OCI-LY7 (cell line): ENCODE data around the gene VPS26B. TPM values are rescaled to one million over a fixed set of nuclear protein-coding genes. Genes with fewer than 3 reads are reported as not detected.

ENCODE experiments used
- BruUV-seq: library from RNA; stranded (reverse); fragments of 400-500 nt; replicated peaks from 2 replicates; lab custom pipeline; 2021; lab: Mats Ljungman, UMichigan
- CTCF ChIA-PET: fragments of 300-600 bp; sonication (Branson Sonifier 250); formaldehyde crosslinking; loops from one replicate; lab custom pipeline; 2022; ENCODE audit warnings: antibody characterized with exemption; ENCODE audit not compliant: unreplicated experiment; lab: Charles Lee
- POLR2A ChIA-PET: fragments of 300-600 bp; sonication (Branson Sonifier 250); formaldehyde crosslinking; loops from one replicate; lab custom pipeline; 2022; ENCODE audit warnings: antibody characterized with exemption; lab: Charles Lee
- DNase-seq: peaks from one replicate; pipeline ENCODE4 v3.0.0-alpha.2; 2015; ENCODE audit warnings: low spot score
- H2AFZ ChIP-seq: fragments of 200-600 bp; sonication (generic), shearing (Covaris generic); 2 replicates; pipeline ENCODE4 v1.6.1; 2014; ENCODE audit warnings: mild to moderate bottlenecking, antibody characterized with exemption, low read length, moderate library complexity
- H3K27ac ChIP-seq: fragments of 200-600 bp; sonication (generic); 2 replicates; pipeline ENCODE4 v1.5.1; 2014; ENCODE audit warnings: mixed run types, low read depth, mild to moderate bottlenecking, moderate library complexity, low read length, inconsistent platforms; ENCODE audit not compliant: poor library complexity, severe bottlenecking
- H3K36me3 ChIP-seq: fragments of 200-600 bp; sonication (generic); 2 replicates; pipeline ENCODE4 v1.6.1; 2014; ENCODE audit warnings: mild to moderate bottlenecking, antibody characterized with exemption, low read length, moderate library complexity, mixed read lengths; ENCODE audit not compliant: insufficient read depth
- H3K4me1 ChIP-seq: fragments of 200-600 bp; sonication (generic); 2 replicates; pipeline ENCODE4 v1.5.1; 2014; ENCODE audit warnings: mild to moderate bottlenecking, low read length; ENCODE audit not compliant: insufficient read depth, poor library complexity, severe bottlenecking
- H3K4me2 ChIP-seq: fragments of 200-600 bp; sonication (generic); 2 replicates; pipeline ENCODE4 v1.6.1; 2014; ENCODE audit warnings: mild to moderate bottlenecking, low read length
- H3K4me3 ChIP-seq: fragments of 200-600 bp; sonication (generic); 2 replicates; pipeline ENCODE4 v1.5.1; 2014; ENCODE audit warnings: mild to moderate bottlenecking, low read depth, low read length; ENCODE audit not compliant: poor library complexity, severe bottlenecking
- H3K79me2 ChIP-seq: fragments of 200-600 bp; sonication (generic); 2 replicates; pipeline ENCODE4 v1.6.1; 2016; ENCODE audit warnings: low read depth, mild to moderate bottlenecking, low read length, moderate library complexity, mixed read lengths; ENCODE audit not compliant: insufficient read depth
- H3K9me2 ChIP-seq: fragments of 200-600 bp; sonication (generic); 2 replicates; pipeline ENCODE4 v1.6.1; 2016; ENCODE audit warnings: mild to moderate bottlenecking, low read length, mixed read lengths; ENCODE audit not compliant: insufficient read depth
- H3K9me3 ChIP-seq: fragments of 200-600 bp; sonication (generic); 2 replicates; pipeline ENCODE4 v1.6.1; 2014; ENCODE audit warnings: mild to moderate bottlenecking, mixed run types, low read length, mixed read lengths
- H4K20me1 ChIP-seq: fragments of 200-600 bp; sonication (generic); 2 replicates; pipeline ENCODE4 v1.6.1; 2014; ENCODE audit warnings: mild to moderate bottlenecking, antibody characterized with exemption, low read length, moderate library complexity, mixed read lengths; ENCODE audit not compliant: insufficient read depth
- EZH2phosphoT487 ChIP-seq: fragments of 200-600 bp; sonication (generic); IDR thresholded peaks from 2 replicates; pipeline ENCODE4 v1.6.1; 2018; ENCODE audit warnings: low read depth, borderline replicate concordance, mild to moderate bottlenecking, mixed run types, antibody characterized with exemption, low read length, moderate library complexity, mixed read lengths
- intact Hi-C: fragments of 100-400 bp; cut with micrococcal nuclease; formaldehyde crosslinking; loops from one replicate; pipeline ENCODE4 v1.10.0; 2022; ENCODE audit not compliant: unreplicated experiment
- total RNA-seq, 2 experiments: library from RNA; depleted of rRNA in 1 of 2; stranded (reverse); fragments of >200 nt in 1 of 2; shearing (Covaris generic) in 1 of 2; gene quantifications; 2 replicates each; pipeline ENCODE4 v1.2.3, GENCODE V29; 2014 to 2022
- TF ChIP-seq, protein P1 (sequence below): fragments of 200-600 bp; sonication (generic); conservative IDR thresholded peaks from 2 replicates; pipeline ENCODE4 v1.5.1; 2014; ENCODE audit warnings: mild to moderate bottlenecking, antibody characterized with exemption, low read length, moderate library complexity, mixed read lengths

Gene VPS26B
- total RNA-seq, 2 experiments from 2014 or later = 24.9 to 25.1 TPM

DNA sequence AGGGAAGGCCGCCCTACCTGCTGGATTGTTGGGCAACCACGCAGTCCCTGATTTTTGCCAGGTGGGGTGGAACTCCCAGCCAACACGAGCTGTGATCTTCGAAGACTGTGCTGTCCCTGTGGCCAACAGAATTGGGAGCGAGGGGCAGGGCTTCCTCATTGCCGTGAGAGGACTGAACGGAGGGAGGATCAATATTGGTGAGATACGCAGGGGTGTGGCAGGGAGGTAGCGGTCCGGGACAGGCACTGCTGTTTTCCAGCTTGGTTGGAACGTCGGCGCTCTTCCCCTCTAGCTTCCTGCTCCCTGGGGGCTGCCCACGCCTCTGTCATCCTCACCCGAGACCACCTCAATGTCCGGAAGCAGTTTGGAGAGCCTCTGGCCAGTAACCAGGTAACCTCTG, 36.5 kb downstream of the VPS26B start:
- ChIA-PET CTCF (no interaction called here), POLR2A (interaction anchor here (1.3 kb wide), 1 partner anchor 27 kb away, joined by 4 read pairs; no protein-coding TSS in a partner anchor)
- no TSS peak for BruUV-seq
- Histone ChIP-seq H3K4me2 (no peak overlapping the region), H3K27ac (no peak overlapping the region), H2AFZ (no peak overlapping the region), H3K4me1 (peaks cover 16% of the 10 kb centered on the region), H3K79me2 (no peaks in the 10 kb centered on the region), H3K4me3 (no peak overlapping the region), H3K9me3 (no peaks in the 10 kb centered on the region), H3K36me3 (peaks cover 26% of the 10 kb centered on the region; the same call in 1 of the 2 replicates), H3K9me2 (no peaks in the 10 kb centered on the region), H4K20me1 (no peaks in the 10 kb centered on the region)
- TF ChIP-seq, protein P1, sequence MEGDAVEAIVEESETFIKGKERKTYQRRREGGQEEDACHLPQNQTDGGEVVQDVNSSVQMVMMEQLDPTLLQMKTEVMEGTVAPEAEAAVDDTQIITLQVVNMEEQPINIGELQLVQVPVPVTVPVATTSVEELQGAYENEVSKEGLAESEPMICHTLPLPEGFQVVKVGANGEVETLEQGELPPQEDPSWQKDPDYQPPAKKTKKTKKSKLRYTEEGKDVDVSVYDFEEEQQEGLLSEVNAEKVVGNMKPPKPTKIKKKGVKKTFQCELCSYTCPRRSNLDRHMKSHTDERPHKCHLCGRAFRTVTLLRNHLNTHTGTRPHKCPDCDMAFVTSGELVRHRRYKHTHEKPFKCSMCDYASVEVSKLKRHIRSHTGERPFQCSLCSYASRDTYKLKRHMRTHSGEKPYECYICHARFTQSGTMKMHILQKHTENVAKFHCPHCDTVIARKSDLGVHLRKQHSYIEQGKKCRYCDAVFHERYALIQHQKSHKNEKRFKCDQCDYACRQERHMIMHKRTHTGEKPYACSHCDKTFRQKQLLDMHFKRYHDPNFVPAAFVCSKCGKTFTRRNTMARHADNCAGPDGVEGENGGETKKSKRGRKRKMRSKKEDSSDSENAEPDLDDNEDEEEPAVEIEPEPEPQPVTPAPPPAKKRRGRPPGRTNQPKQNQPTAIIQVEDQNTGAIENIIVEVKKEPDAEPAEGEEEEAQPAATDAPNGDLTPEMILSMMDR = no peak
- DNase-seq = no peak
- intact Hi-C loops = no loop called here

DNA sequence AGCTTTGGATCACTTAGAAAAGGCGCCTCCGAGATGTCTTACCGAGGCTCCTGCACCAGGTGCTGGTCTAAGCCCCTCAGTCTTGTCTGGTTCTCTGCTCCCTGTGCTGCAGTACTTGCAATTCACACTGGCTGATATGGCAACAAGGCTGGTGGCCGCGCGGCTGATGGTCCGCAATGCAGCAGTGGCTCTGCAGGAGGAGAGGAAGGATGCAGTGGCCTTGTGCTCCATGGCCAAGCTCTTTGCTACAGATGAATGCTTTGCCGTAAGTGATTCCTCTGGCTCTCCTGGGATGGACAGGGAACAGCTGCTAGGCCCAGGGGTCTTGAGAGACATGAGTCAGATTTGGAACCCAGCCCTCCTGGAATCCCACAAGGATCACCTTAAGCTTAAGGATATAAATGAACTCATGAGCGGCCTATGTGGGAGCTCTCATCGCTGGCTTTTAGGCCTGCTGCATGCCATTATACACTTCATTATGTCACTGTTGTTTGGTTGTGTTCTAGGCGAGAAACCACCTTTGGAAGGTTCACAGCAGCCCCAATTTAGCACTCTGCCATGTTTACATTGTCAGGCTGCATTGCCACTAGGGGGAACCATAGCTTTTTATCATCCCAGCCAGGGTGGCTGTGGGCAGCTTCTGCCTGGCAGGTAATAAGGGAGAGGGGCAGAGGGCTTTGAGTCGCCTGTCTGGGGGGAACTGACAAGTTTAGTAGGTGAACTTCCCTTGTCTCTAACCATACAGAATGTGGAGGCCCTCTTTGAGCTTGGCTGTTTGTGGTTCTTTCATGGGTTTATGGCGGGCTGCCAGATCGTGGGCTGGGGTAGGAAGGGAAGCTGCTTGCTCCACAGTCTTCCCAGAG, 37.4 kb downstream of the VPS26B start:
- no peak overlapping the region for H3K4me2 ChIP-seq
- no peaks in the 10 kb centered on the region for H3K79me2 ChIP-seq
- no peaks in the 10 kb centered on the region for H3K9me2 ChIP-seq
- H4K20me1 ChIP-seq = no peaks in the 10 kb centered on the region
- H3K9me3 ChIP-seq = no peaks in the 10 kb centered on the region
- H3K4me1 ChIP-seq = peaks cover 16% of the 10 kb centered on the region
- peak; percentile 44 for DNase-seq
- no peak for TF ChIP-seq EZH2phosphoT487
- TF ChIP-seq, protein P1 = peak; percentile 75
- BruUV-seq = no TSS peak
- POLR2A ChIA-PET = interaction anchor here (1.3 kb wide), 1 partner anchor 28 kb away, joined by 4 read pairs; no protein-coding TSS in a partner anchor
- CTCF ChIA-PET = interaction anchor here (0.6 kb wide), 1 partner anchor 11 kb away, joined by 3 read pairs; no protein-coding TSS in a partner anchor
- intact Hi-C loops = no loop called here
- no peak overlapping the region for H3K4me3 ChIP-seq
- H3K27ac ChIP-seq = no peak overlapping the region
- H3K36me3 ChIP-seq = peaks cover 26% of the 10 kb centered on the region; the same call in 1 of the 2 replicates
- H2AFZ ChIP-seq = no peak overlapping the region
